ENCODE measurements around the gene GRHL1.

- TF ChIP-seq CTCF (IDR thresholded peaks at IDR 0.05; ENCODE audit: low read depth, low read length, poor library complexity, severe bottlenecking) = no peak
- no peak for TF ChIP-seq EZH2phosphoT487 (IDR thresholded peaks at IDR 0.05; ENCODE audit: borderline replicate concordance, low read length)
These were observed 5.9 kb upstream of the GRHL1 start for GRCh38 chr2:9945596-9945995.
